HEK293 (cell line): ENCODE data around the gene SRI.

Source experiments
- CTCF ChIA-PET: fragments of 350-600 bp; formaldehyde crosslinking; extraction: SDS; loops from one replicate; lab custom pipeline; 2021; ENCODE audit warnings: antibody characterized with exemption; lab: Yijun Ruan, JAX
- POLR2A ChIA-PET: fragments of 300-600 bp; formaldehyde crosslinking; extraction: SDS; loops from one replicate; lab custom pipeline; 2020; ENCODE audit warnings: antibody characterized with exemption, inconsistent platforms; lab: Yijun Ruan, JAX
- H3K27ac ChIP-seq: fragments of 200-500 bp; sonication (Bioruptor generic); 2 replicates; pipeline ENCODE4 v1.5.1; 2014; ENCODE audit warnings: low read depth, low read length, control low read depth, inconsistent platforms; ENCODE audit errors: extremely low read depth
- H3K36me3 ChIP-seq, 2 experiments: fragments of 200-500 bp in 1 of 2; sonication (Bioruptor generic) in 1 of 2; 1 replicate in 1 of 2; 2 replicates in 1 of 2; pipeline ENCODE4 v1.5.1; 2014 to 2017; ENCODE audit warnings: inconsistent platforms in 2 of 2, low read length in 2 of 2; ENCODE audit not compliant: control insufficient read depth in 2 of 2, insufficient read depth in 1 of 2
- H3K4me1 ChIP-seq: fragments of 200-500 bp; sonication (Bioruptor generic); 2 replicates; pipeline ENCODE4 v1.5.1; 2014; ENCODE audit warnings: mild to moderate bottlenecking, low read length, inconsistent platforms; ENCODE audit not compliant: control insufficient read depth, insufficient read depth
- H3K4me3 ChIP-seq: 2 replicates; pipeline ENCODE4 v1.5.1; 2011; ENCODE audit warnings: low read depth, mild to moderate bottlenecking, control low read depth, low read length, moderate library complexity
- H3K9me3 ChIP-seq: fragments of 200-500 bp; sonication (Bioruptor generic); 2 replicates; pipeline ENCODE4 v1.5.1; 2014; ENCODE audit warnings: low read depth, low read length, inconsistent platforms; ENCODE audit not compliant: control insufficient read depth, insufficient read depth
- AEBP2 ChIP-seq: fragments of 450-650 bp; formaldehyde crosslinking; IDR thresholded peaks from 2 replicates; pipeline ENCODE4 v1.5.1; 2016; ENCODE audit warnings: missing biosample characterization, missing genetic modification characterization, borderline replicate concordance
- HOXD13 ChIP-seq: sonication (generic); formaldehyde crosslinking; IDR thresholded peaks from 2 replicates; pipeline ENCODE4 v1.8.0; 2022; ENCODE audit warnings: missing genetic modification reagents, borderline replicate concordance
- KLF10 ChIP-seq: fragments of 450-650 bp; IDR thresholded peaks from 2 replicates; pipeline ENCODE4 v1.5.1; 2018; ENCODE audit warnings: missing biosample characterization, mild to moderate bottlenecking, missing genetic modification characterization
- KLF8 ChIP-seq: fragments of 450-650 bp; formaldehyde crosslinking; IDR thresholded peaks from 2 replicates; pipeline ENCODE4 v1.5.1; 2016; ENCODE audit warnings: missing biosample characterization, missing genetic modification characterization
- PRDM2 ChIP-seq: fragments of 450-650 bp; formaldehyde crosslinking; IDR thresholded peaks from 2 replicates; pipeline ENCODE4 v1.5.1; 2016; ENCODE audit warnings: missing biosample characterization, missing genetic modification characterization, borderline replicate concordance
- RBAK ChIP-seq: fragments of 450-650 bp; formaldehyde crosslinking; IDR thresholded peaks from 2 replicates; pipeline ENCODE4 v1.5.1; 2016; ENCODE audit warnings: missing biosample characterization, missing genetic modification characterization
- SCRT1 ChIP-seq: fragments of 450-650 bp; formaldehyde crosslinking; IDR thresholded peaks from 2 replicates; pipeline ENCODE4 v1.5.1; 2016; ENCODE audit warnings: missing biosample characterization, missing genetic modification characterization, borderline replicate concordance
- ZBTB17 ChIP-seq: fragments of 450-650 bp; formaldehyde crosslinking; IDR thresholded peaks from 2 replicates; pipeline ENCODE4 v1.5.1; 2016; ENCODE audit warnings: missing biosample characterization, missing genetic modification characterization
- ZBTB6 ChIP-seq: fragments of 450-650 bp; formaldehyde crosslinking; IDR thresholded peaks from 2 replicates; pipeline ENCODE4 v1.5.1; 2017; ENCODE audit warnings: missing biosample characterization, missing genetic modification characterization
- ZNF133 ChIP-seq: fragments of 450-650 bp; formaldehyde crosslinking; IDR thresholded peaks from 2 replicates; pipeline ENCODE4 v1.5.1; 2016; ENCODE audit warnings: missing biosample characterization, missing genetic modification characterization
- ZNF211 ChIP-seq: fragments of 450-650 bp; formaldehyde crosslinking; IDR thresholded peaks from 2 replicates; pipeline ENCODE4 v1.5.1; 2016; ENCODE audit warnings: low read depth, missing biosample characterization, missing genetic modification characterization
- ZNF398 ChIP-seq: fragments of 450-650 bp; formaldehyde crosslinking; IDR thresholded peaks from 2 replicates; pipeline ENCODE4 v1.5.1; 2017; ENCODE audit warnings: missing biosample characterization, missing genetic modification characterization
- ZNF530 ChIP-seq: fragments of 450-650 bp; formaldehyde crosslinking; IDR thresholded peaks from 2 replicates; pipeline ENCODE4 v1.5.1; 2016; ENCODE audit warnings: low read depth, missing biosample characterization, missing genetic modification characterization
- ZNF544 ChIP-seq: fragments of 450-650 bp; formaldehyde crosslinking; IDR thresholded peaks from 2 replicates; pipeline ENCODE4 v1.5.0; 2017; ENCODE audit warnings: missing biosample characterization, missing genetic modification characterization
- ZNF580 ChIP-seq: fragments of 450-650 bp; formaldehyde crosslinking; IDR thresholded peaks from 2 replicates; pipeline ENCODE4 v1.5.1; 2016; ENCODE audit warnings: missing biosample characterization, missing genetic modification characterization
- ZNF629 ChIP-seq: fragments of 450-650 bp; formaldehyde crosslinking; IDR thresholded peaks from 2 replicates; pipeline ENCODE4 v1.5.1; 2017; ENCODE audit warnings: missing biosample characterization, missing genetic modification characterization
- ZNF830 ChIP-seq: fragments of 450-650 bp; IDR thresholded peaks from 2 replicates; pipeline ENCODE4 v1.5.0; 2018; ENCODE audit warnings: missing biosample characterization, missing genetic modification characterization, low read depth, mild to moderate bottlenecking, moderate library complexity
- ZNF843 ChIP-seq: fragments of 450-650 bp; formaldehyde crosslinking; IDR thresholded peaks from 2 replicates; pipeline ENCODE4 v1.5.1; 2016; ENCODE audit warnings: missing biosample characterization, missing genetic modification characterization

Gene SRI

GRCh38 chr7:88215295-88215694 is 4.5 kb downstream of the SRI start:
- no peak overlapping the region for H3K4me3 ChIP-seq
- CTCF ChIA-PET, result interaction anchor here (1.3 kb wide), 1 partner anchor 28 kb away, joined by 3 read pairs; no protein-coding TSS in a partner anchor

More at GRCh38 chr7:88215295-88215694, 4.5 kb downstream of the SRI start:
- 0 out of 2 replicates have a peak, but pooled peaks cover 5% of the 10 kb centered on the region for H3K4me1 ChIP-seq
- no peak for TF ChIP-seq AEBP2 (tag by site-specific recombination)
- TF ChIP-seq KLF8 (tag by site-specific recombination), result no peak
- no peak for TF ChIP-seq RBAK (tag by site-specific recombination)
- TF ChIP-seq ZNF530, result no peak
- no peak for TF ChIP-seq KLF10 (tag by site-specific recombination)
- TF ChIP-seq SCRT1, result no peak
- TF ChIP-seq ZNF133 (tag by site-specific recombination), result no peak
- TF ChIP-seq ZNF211 (tag by site-specific recombination), result no peak
- TF ChIP-seq ZNF629 (tag by site-specific recombination), result no peak
- TF ChIP-seq PRDM2, result no peak
- no peak for TF ChIP-seq ZNF843
- TF ChIP-seq HOXD13, result no peak
- TF ChIP-seq ZNF544 (tag by site-specific recombination), result no peak
- no peak for TF ChIP-seq ZBTB6 (tag by site-specific recombination)
- TF ChIP-seq ZNF398 (tag by site-specific recombination), result no peak
- no peak for TF ChIP-seq ZBTB17 (tag by site-specific recombination)
- no peak for TF ChIP-seq ZNF580
- no peak for TF ChIP-seq ZNF830 (tag by site-specific recombination)
- H3K27ac ChIP-seq, result no peak overlapping the region
- POLR2A ChIA-PET, result no interaction called here
- H3K9me3 ChIP-seq, result no peaks in the 10 kb centered on the region
- H3K36me3 ChIP-seq, result peaks cover 26 to 62% of the 10 kb centered on the region in 2 experiments
